Measurements from ENCODE around the gene FN1.

DNA sequence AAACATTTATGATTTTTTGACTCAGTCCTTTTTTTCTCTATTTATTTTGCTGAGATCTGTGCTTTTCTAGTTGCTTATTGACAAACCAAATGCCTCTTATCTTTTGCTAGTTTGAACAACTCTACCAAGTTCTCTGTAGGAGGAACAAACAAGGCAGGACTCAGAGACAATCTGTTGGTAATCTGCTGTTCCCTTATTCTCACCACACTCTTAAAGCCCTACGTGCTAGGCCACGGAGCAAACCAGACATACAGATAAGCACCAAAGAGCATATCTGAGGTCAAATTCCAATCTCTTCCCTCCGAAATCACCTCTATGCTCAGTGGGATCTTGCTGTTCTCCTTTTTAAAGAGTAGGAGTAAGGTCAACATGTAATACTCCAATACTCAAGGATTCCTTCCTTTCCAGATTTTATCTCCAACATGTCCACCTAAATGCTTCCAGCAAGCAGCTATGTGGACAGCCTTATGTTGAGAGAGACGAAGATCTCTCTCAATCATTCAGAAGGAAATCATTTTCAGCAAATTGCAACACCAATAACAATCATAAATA is 18.4 kb downstream of the FN1 start:
- TF ChIP-seq CTCF (optimal IDR thresholded peaks at IDR 0.05 in 1 of 3, IDR thresholded peaks at IDR 0.05 in 1 of 3, conservative IDR thresholded peaks at IDR 0.05 in 1 of 3; ENCODE audit: extremely low read depth in 1 of 3, insufficient read depth in 2 of 3, low read length in 3 of 3) (no peak), EZH2 (IDR thresholded peaks at IDR 0.05; ENCODE audit: low read length) (no peak)
